ENCODE data around the gene CCDC121.
"Not testable (repeated sequence)": the region's sequence is repeated elsewhere in the genome, so short reads cannot be mapped to it uniquely, and the experiment has no call there.

DNA sequence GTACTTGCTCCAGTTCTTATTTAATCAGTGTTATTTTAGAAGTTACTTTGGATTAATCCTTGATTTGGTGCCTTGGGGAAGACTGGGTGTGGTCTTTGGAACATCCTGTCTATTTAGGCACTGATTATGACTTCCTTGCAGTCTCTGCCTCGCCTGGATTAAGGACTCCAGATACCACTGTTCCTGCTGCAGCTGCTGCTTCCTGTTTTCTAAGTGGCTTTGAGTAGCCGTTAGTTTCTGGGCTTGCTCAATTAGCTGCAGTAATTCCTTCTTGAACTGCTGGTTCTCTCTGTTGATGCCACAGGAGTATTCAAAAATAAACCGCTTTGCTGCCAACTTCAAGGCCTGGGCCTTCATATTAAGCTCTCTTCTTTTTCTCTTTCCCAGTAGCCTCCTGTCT lies 1.9 kb downstream of the CCDC121 start:
- not testable (repeated sequence) for TF ChIP-seq SUZ12 (IDR thresholded peaks at IDR 0.05; ENCODE audit: extremely low read depth, insufficient read depth, insufficient read length); ZNF274 (IDR thresholded peaks at IDR 0.05; ENCODE audit: low read depth, low read length)
